ENCODE measurements around the gene WFDC1. TPM values are rescaled to one million over a fixed set of nuclear protein-coding genes. Genes with fewer than 3 reads are reported as not detected.

WFDC1 gene
- total and polyA plus RNA-seq, 4 donors = 6.5 to 14.8 (median 11.4) TPM

- peaks cover 0 to 3% (median 0%) of the 10 kb centered on the region in 4 donors for H3K9me3 ChIP-seq (ENCODE audit: control insufficient read depth in 4 of 4, insufficient read depth in 3 of 4, low read length in 3 of 4)
- H3K4me1 ChIP-seq (ENCODE audit: control insufficient read depth in 5 of 5, insufficient read depth in 5 of 5, low read length in 5 of 5) = peaks cover 0 to 23% (median 8%) of the 10 kb centered on the region in 5 donors
- no peaks in the 10 kb centered on the region for H3K36me3 ChIP-seq (ENCODE audit: control insufficient read depth in 4 of 4, insufficient read depth in 4 of 4, low read length in 4 of 4)
- 72 to 85% methylated on average over 8 of the region's 8 CpGs for WGBS, 2 donors
- H3K4me3 ChIP-seq = no peak overlapping the region
- no peak for DNase-seq
- TF ChIP-seq, protein P1, sequence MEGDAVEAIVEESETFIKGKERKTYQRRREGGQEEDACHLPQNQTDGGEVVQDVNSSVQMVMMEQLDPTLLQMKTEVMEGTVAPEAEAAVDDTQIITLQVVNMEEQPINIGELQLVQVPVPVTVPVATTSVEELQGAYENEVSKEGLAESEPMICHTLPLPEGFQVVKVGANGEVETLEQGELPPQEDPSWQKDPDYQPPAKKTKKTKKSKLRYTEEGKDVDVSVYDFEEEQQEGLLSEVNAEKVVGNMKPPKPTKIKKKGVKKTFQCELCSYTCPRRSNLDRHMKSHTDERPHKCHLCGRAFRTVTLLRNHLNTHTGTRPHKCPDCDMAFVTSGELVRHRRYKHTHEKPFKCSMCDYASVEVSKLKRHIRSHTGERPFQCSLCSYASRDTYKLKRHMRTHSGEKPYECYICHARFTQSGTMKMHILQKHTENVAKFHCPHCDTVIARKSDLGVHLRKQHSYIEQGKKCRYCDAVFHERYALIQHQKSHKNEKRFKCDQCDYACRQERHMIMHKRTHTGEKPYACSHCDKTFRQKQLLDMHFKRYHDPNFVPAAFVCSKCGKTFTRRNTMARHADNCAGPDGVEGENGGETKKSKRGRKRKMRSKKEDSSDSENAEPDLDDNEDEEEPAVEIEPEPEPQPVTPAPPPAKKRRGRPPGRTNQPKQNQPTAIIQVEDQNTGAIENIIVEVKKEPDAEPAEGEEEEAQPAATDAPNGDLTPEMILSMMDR (IDR thresholded peaks at IDR 0.05; ENCODE audit: control extremely low read depth, extremely low read depth) = no peak
- H3K27ac ChIP-seq (ENCODE audit: low read depth in 1 of 2, low read length in 1 of 2) = no peak overlapping the region
- ATAC-seq (ENCODE audit: insufficient read depth, low FRiP score) = no peak
- H3K9ac ChIP-seq (ENCODE audit: insufficient read depth in 1 of 2, low read length in 2 of 2) = no peak overlapping the region
- H3K27me3 ChIP-seq (ENCODE audit: control insufficient read depth in 3 of 3, insufficient read depth in 3 of 3, low read length in 2 of 3) = no peaks in the 10 kb centered on the region
Observed at GRCh38 chr16:84288902-84289301, 5.8 kb upstream of the WFDC1 start.

DNA sequence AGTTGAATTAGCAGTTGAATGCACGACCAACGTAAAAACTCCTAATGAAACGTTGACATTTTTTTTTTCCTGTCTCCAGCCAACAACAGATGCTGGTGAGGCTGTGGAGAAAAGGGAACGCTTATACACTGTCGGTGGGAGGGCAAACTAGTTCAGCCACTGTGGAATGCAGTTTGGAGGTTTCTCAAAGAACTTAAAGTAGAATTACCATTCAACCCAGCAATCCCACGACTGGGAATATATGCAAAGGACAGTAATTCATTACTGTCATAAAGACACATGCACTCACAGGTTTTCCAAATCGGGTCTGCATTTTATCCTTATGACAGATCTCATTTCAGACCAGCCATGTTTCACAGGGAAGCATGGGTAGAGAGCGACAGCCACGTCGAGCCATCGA is 3.5 kb upstream of the WFDC1 start:
- TF ChIP-seq, protein P1 (IDR thresholded peaks at IDR 0.05; ENCODE audit: control extremely low read depth, extremely low read depth) = no peak
- DNase-seq (no peak), ATAC-seq (ENCODE audit: insufficient read depth, low FRiP score) (no peak)
- Histone ChIP-seq H3K36me3 (ENCODE audit: control insufficient read depth in 4 of 4, insufficient read depth in 4 of 4, low read length in 4 of 4) (no peaks in the 10 kb centered on the region), H3K27me3 (ENCODE audit: control insufficient read depth in 3 of 3, insufficient read depth in 3 of 3, low read length in 2 of 3) (no peaks in the 10 kb centered on the region), H3K9me3 (ENCODE audit: control insufficient read depth in 4 of 4, insufficient read depth in 3 of 4, low read length in 3 of 4) (peaks cover 0 to 3% (median 0%) of the 10 kb centered on the region in 4 donors), H3K4me3 (no peak overlapping the region), H3K4me1 (ENCODE audit: control insufficient read depth in 5 of 5, insufficient read depth in 5 of 5, low read length in 5 of 5) (peaks cover 0 to 37% (median 8%) of the 10 kb centered on the region in 5 donors), H3K9ac (ENCODE audit: insufficient read depth in 1 of 2, low read length in 2 of 2) (no peak overlapping the region), H3K27ac (ENCODE audit: low read depth in 1 of 2, low read length in 1 of 2) (no peak overlapping the region)
- 67 to 82% methylated on average over 11 of the region's 11 CpGs for WGBS, 2 donors

- Histone ChIP-seq H3K27ac (ENCODE audit: low read depth in 1 of 2, low read length in 1 of 2) (no peak overlapping the region), H3K9ac (ENCODE audit: insufficient read depth in 1 of 2, low read length in 2 of 2) (no peak overlapping the region), H3K4me1 (ENCODE audit: control insufficient read depth in 5 of 5, insufficient read depth in 5 of 5, low read length in 5 of 5) (peaks cover 0 to 30% (median 8%) of the 10 kb centered on the region in 5 donors), H3K36me3 (ENCODE audit: control insufficient read depth in 4 of 4, insufficient read depth in 4 of 4, low read length in 4 of 4) (no peaks in the 10 kb centered on the region), H3K4me3 (no peak overlapping the region), H3K27me3 (ENCODE audit: control insufficient read depth in 3 of 3, insufficient read depth in 3 of 3, low read length in 2 of 3) (no peaks in the 10 kb centered on the region), H3K9me3 (ENCODE audit: control insufficient read depth in 4 of 4, insufficient read depth in 3 of 4, low read length in 3 of 4) (peaks cover 0 to 3% (median 0%) of the 10 kb centered on the region in 4 donors)
- 41 to 66% methylated on average over 10 of the region's 10 CpGs for WGBS, 2 donors
- ATAC-seq (ENCODE audit: insufficient read depth, low FRiP score) (no peak), DNase-seq (peak in 2 of 3 donors; percentile 27 to 47)
- TF ChIP-seq, protein P1 (IDR thresholded peaks at IDR 0.05; ENCODE audit: control extremely low read depth, extremely low read depth) = no peak
Observed at GRCh38 chr16:84292011-84292410, 2.7 kb upstream of the WFDC1 start.

GRCh38 chr16:84293406-84293805 is 1.3 kb upstream of the WFDC1 start:
- DNase-seq = no peak
- Histone ChIP-seq H3K27ac (ENCODE audit: low read depth in 1 of 2, low read length in 1 of 2) (peak overlapping the region in 1 of 2 donors; percentile 4), H3K9ac (ENCODE audit: insufficient read depth in 1 of 2, low read length in 2 of 2) (no peak overlapping the region), H3K27me3 (ENCODE audit: control insufficient read depth in 3 of 3, insufficient read depth in 3 of 3, low read length in 2 of 3) (no peaks in the 10 kb centered on the region), H3K4me3 (no peak overlapping the region), H3K36me3 (ENCODE audit: control insufficient read depth in 4 of 4, insufficient read depth in 4 of 4, low read length in 4 of 4) (no peaks in the 10 kb centered on the region), H3K9me3 (ENCODE audit: control insufficient read depth in 4 of 4, insufficient read depth in 3 of 4, low read length in 3 of 4) (no peaks in the 10 kb centered on the region), H3K4me1 (ENCODE audit: control insufficient read depth in 5 of 5, insufficient read depth in 5 of 5, low read length in 5 of 5) (peaks cover 0 to 28% (median 8%) of the 10 kb centered on the region in 5 donors)
- 95 to 98% methylated on average over 5 of the region's 5 CpGs for WGBS, 2 donors
- no peak for ATAC-seq (ENCODE audit: insufficient read depth, low FRiP score)
- TF ChIP-seq, protein P1 (IDR thresholded peaks at IDR 0.05; ENCODE audit: control extremely low read depth, extremely low read depth) = no peak
